ENCODE data around the gene RABGAP1L. TPM values are rescaled to one million over a fixed set of nuclear protein-coding genes. Genes with fewer than 3 reads are reported as not detected.
"Not testable (repeated sequence)": the region's sequence is repeated elsewhere in the genome, so short reads cannot be mapped to it uniquely, and the experiment has no call there.

Gene RABGAP1L
- total RNA-seq, 1 donor from 2014 or later: 36.9 TPM

GRCh38 chr1:174479281-174479680 is 320.0 kb downstream of the RABGAP1L start:
- no peaks in the 10 kb centered on the region for H3K27me3 Mint-ChIP-seq
- intact Hi-C loops (cut with micrococcal nuclease): no loop called here
- H3K27ac Mint-ChIP-seq: no peak overlapping the region
- H3K4me3 Mint-ChIP-seq: no peak overlapping the region
- peaks cover 4% of the 10 kb centered on the region for H3K9me3 Mint-ChIP-seq
- no peak for DNase-seq
- no peaks in the 10 kb centered on the region for H3K4me1 Mint-ChIP-seq
- H3K36me3 Mint-ChIP-seq (ENCODE audit: low read depth): no peaks in the 10 kb centered on the region

GRCh38 chr1:174480324-174480723 is 321.0 kb downstream of the RABGAP1L start:
- no peak overlapping the region for H3K27ac Mint-ChIP-seq

GRCh38 chr1:174491606-174492005 is 332.3 kb downstream of the RABGAP1L start:
- H3K9me3 Mint-ChIP-seq: peaks cover 11% of the 10 kb centered on the region
- H3K4me1 Mint-ChIP-seq: no peaks in the 10 kb centered on the region
- H3K4me3 Mint-ChIP-seq: no peak overlapping the region
- no peak for DNase-seq
- intact Hi-C loops (cut with micrococcal nuclease): no loop called here
- no peaks in the 10 kb centered on the region for H3K36me3 Mint-ChIP-seq (ENCODE audit: low read depth)
- no peaks in the 10 kb centered on the region for H3K27me3 Mint-ChIP-seq
- no peak overlapping the region for H3K27ac Mint-ChIP-seq

More at GRCh38 chr1:174480324-174480723, 321.0 kb downstream of the RABGAP1L start:
- H3K4me1 Mint-ChIP-seq: no peaks in the 10 kb centered on the region
- no peak for DNase-seq
- no peak overlapping the region for H3K4me3 Mint-ChIP-seq
- no peaks in the 10 kb centered on the region for H3K27me3 Mint-ChIP-seq
- intact Hi-C loops (cut with micrococcal nuclease): no loop called here
- H3K36me3 Mint-ChIP-seq (ENCODE audit: low read depth): no peaks in the 10 kb centered on the region
- peaks cover 4% of the 10 kb centered on the region for H3K9me3 Mint-ChIP-seq

GRCh38 chr1:174497478-174497877 is 338.2 kb downstream of the RABGAP1L start:
- Mint-ChIP-seq H3K4me3 (no peak overlapping the region), H3K36me3 (ENCODE audit: low read depth) (no peaks in the 10 kb centered on the region), H3K27me3 (no peaks in the 10 kb centered on the region), H3K27ac (no peak overlapping the region), H3K4me1 (no peaks in the 10 kb centered on the region), H3K9me3 (no peaks in the 10 kb centered on the region)
- no peak for DNase-seq
- intact Hi-C loops (cut with micrococcal nuclease): no loop called here

- DNase-seq; H3K4me3 Mint-ChIP-seq; H3K4me1 Mint-ChIP-seq; H3K27me3 Mint-ChIP-seq; H3K36me3 Mint-ChIP-seq (ENCODE audit: low read depth); intact Hi-C loops (cut with micrococcal nuclease); H3K9me3 Mint-ChIP-seq; H3K27ac Mint-ChIP-seq: not testable (repeated sequence)
Observed at GRCh38 chr1:174516755-174517154, 357.4 kb downstream of the RABGAP1L start.

GRCh38 chr1:174519844-174520243 is 360.5 kb downstream of the RABGAP1L start:
- no peak overlapping the region for H3K27ac Mint-ChIP-seq
- no peak overlapping the region for H3K4me3 Mint-ChIP-seq
- H3K9me3 Mint-ChIP-seq: peaks cover 8% of the 10 kb centered on the region
- no peaks in the 10 kb centered on the region for H3K27me3 Mint-ChIP-seq
- DNase-seq: no peak
- no peaks in the 10 kb centered on the region for H3K4me1 Mint-ChIP-seq
- intact Hi-C loops (cut with micrococcal nuclease): no loop called here
- no peaks in the 10 kb centered on the region for H3K36me3 Mint-ChIP-seq (ENCODE audit: low read depth)

GRCh38 chr1:174531751-174532150 is 372.4 kb downstream of the RABGAP1L start:
- peaks cover 7% of the 10 kb centered on the region for H3K4me1 Mint-ChIP-seq
- no peaks in the 10 kb centered on the region for H3K27me3 Mint-ChIP-seq
- peaks cover 24% of the 10 kb centered on the region for H3K9me3 Mint-ChIP-seq
- peaks cover 18% of the 10 kb centered on the region for H3K36me3 Mint-ChIP-seq (ENCODE audit: low read depth)
- DNase-seq: no peak
- intact Hi-C loops (cut with micrococcal nuclease): no loop called here
- no peak overlapping the region for H3K27ac Mint-ChIP-seq
- H3K4me3 Mint-ChIP-seq: no peak overlapping the region

- intact Hi-C loops (cut with micrococcal nuclease): no loop called here
- Mint-ChIP-seq H3K27me3 (no peaks in the 10 kb centered on the region), H3K4me3 (no peak overlapping the region), H3K36me3 (ENCODE audit: low read depth) (peaks cover 10% of the 10 kb centered on the region), H3K27ac (no peak overlapping the region), H3K9me3 (peaks cover 22% of the 10 kb centered on the region), H3K4me1 (no peaks in the 10 kb centered on the region)
- DNase-seq: no peak
Observed at GRCh38 chr1:174534789-174535188, 375.5 kb downstream of the RABGAP1L start.

GRCh38 chr1:174535207-174535606 is 375.9 kb downstream of the RABGAP1L start:
- no peaks in the 10 kb centered on the region for H3K27me3 Mint-ChIP-seq
- peaks cover 22% of the 10 kb centered on the region for H3K9me3 Mint-ChIP-seq
- no peaks in the 10 kb centered on the region for H3K4me1 Mint-ChIP-seq
- no peak for DNase-seq
- H3K4me3 Mint-ChIP-seq: no peak overlapping the region
- no peak overlapping the region for H3K27ac Mint-ChIP-seq
- H3K36me3 Mint-ChIP-seq (ENCODE audit: low read depth): peaks cover 10% of the 10 kb centered on the region
- intact Hi-C loops (cut with micrococcal nuclease): no loop called here

GRCh38 chr1:174543421-174543820 is 384.1 kb downstream of the RABGAP1L start:
- H3K36me3 Mint-ChIP-seq (ENCODE audit: low read depth); intact Hi-C loops (cut with micrococcal nuclease); DNase-seq; H3K4me3 Mint-ChIP-seq; H3K27me3 Mint-ChIP-seq; H3K4me1 Mint-ChIP-seq; H3K27ac Mint-ChIP-seq: not testable (repeated sequence)
- H3K9me3 Mint-ChIP-seq: peaks cover 25% of the 10 kb centered on the region

- Mint-ChIP-seq H3K27me3 (no peaks in the 10 kb centered on the region), H3K4me3 (no peak overlapping the region), H3K27ac (no peak overlapping the region), H3K4me1 (no peaks in the 10 kb centered on the region), H3K36me3 (ENCODE audit: low read depth) (peaks cover 2% of the 10 kb centered on the region), H3K9me3 (peaks cover 4% of the 10 kb centered on the region)
- intact Hi-C loops (cut with micrococcal nuclease): no loop called here
- no peak for DNase-seq
Observed at GRCh38 chr1:174550296-174550695, 391.0 kb downstream of the RABGAP1L start.

- no peaks in the 10 kb centered on the region for H3K36me3 Mint-ChIP-seq (ENCODE audit: low read depth)
- no peaks in the 10 kb centered on the region for H3K4me1 Mint-ChIP-seq
- DNase-seq: no peak
- H3K27ac Mint-ChIP-seq: no peak overlapping the region
- H3K9me3 Mint-ChIP-seq: peaks cover 4% of the 10 kb centered on the region
- no peaks in the 10 kb centered on the region for H3K27me3 Mint-ChIP-seq
- no peak overlapping the region for H3K4me3 Mint-ChIP-seq
- intact Hi-C loops (cut with micrococcal nuclease): no loop called here
Observed at GRCh38 chr1:174556392-174556791, 397.1 kb downstream of the RABGAP1L start.

- no peaks in the 10 kb centered on the region for H3K36me3 Mint-ChIP-seq (ENCODE audit: low read depth)
- H3K4me3 Mint-ChIP-seq: no peak overlapping the region
- no peaks in the 10 kb centered on the region for H3K27me3 Mint-ChIP-seq
- no peak for DNase-seq
- no peak overlapping the region for H3K27ac Mint-ChIP-seq
- peaks cover 8% of the 10 kb centered on the region for H3K9me3 Mint-ChIP-seq
- intact Hi-C loops (cut with micrococcal nuclease): no loop called here
- H3K4me1 Mint-ChIP-seq: no peaks in the 10 kb centered on the region
Observed at GRCh38 chr1:174568551-174568950, 409.2 kb downstream of the RABGAP1L start.

- Mint-ChIP-seq H3K36me3 (ENCODE audit: low read depth) (no peaks in the 10 kb centered on the region), H3K4me3 (no peak overlapping the region), H3K4me1 (no peaks in the 10 kb centered on the region), H3K27me3 (no peaks in the 10 kb centered on the region), H3K9me3 (peaks cover 8% of the 10 kb centered on the region), H3K27ac (no peak overlapping the region)
- no peak for DNase-seq
- intact Hi-C loops (cut with micrococcal nuclease): no loop called here
Observed at GRCh38 chr1:174569240-174569639, 409.9 kb downstream of the RABGAP1L start.

- no peaks in the 10 kb centered on the region for H3K4me1 Mint-ChIP-seq
- no peak for DNase-seq
- no peak overlapping the region for H3K4me3 Mint-ChIP-seq
- no peaks in the 10 kb centered on the region for H3K27me3 Mint-ChIP-seq
- H3K9me3 Mint-ChIP-seq: peaks cover 22% of the 10 kb centered on the region
- no peaks in the 10 kb centered on the region for H3K36me3 Mint-ChIP-seq (ENCODE audit: low read depth)
- intact Hi-C loops (cut with micrococcal nuclease): no loop called here
- no peak overlapping the region for H3K27ac Mint-ChIP-seq
Observed at GRCh38 chr1:174572771-174573170, 413.5 kb downstream of the RABGAP1L start.

All from activated CD4-positive, alpha-beta T cell treated with anti-CD3 and anti-CD28 coated beads, Interleukin-2, amount 10 ng/mL, durations not matched to agents 24 days and 14 days (primary cell).